M059J (cell line): ENCODE results near the gene PTGER4. TPM values are rescaled to one million over a fixed set of nuclear protein-coding genes. Genes with fewer than 3 reads are reported as not detected.

Experiments
- total RNA-seq: library from RNA; depleted of rRNA; stranded (reverse); fragments of >200 nt; shearing (Covaris generic); gene quantifications from 2 replicates; pipeline ENCODE4 v1.2.3, GENCODE V29; 2014; rRNA removed

The PTGER4 gene
- total RNA-seq, 1 experiment from 2014 or later, result 9.0 TPM

Other genes with a start within 250 kb of the PTGER4 start
- 13.6 and 16.7 TPM in 2 replicates for gene TTC33, start 76.0 kb downstream of the PTGER4 start, total RNA-seq
- 59.4 and 79.2 TPM in 2 replicates for gene PRKAA1, start 118.5 kb downstream of the PTGER4 start, total RNA-seq
- gene RPL37, start 155.3 kb downstream of the PTGER4 start, total RNA-seq, result 116 and 230 TPM in 2 replicates
- 5.7 and 8.0 TPM in 2 replicates for gene CARD6, start 161.5 kb downstream of the PTGER4 start, total RNA-seq
- gene C7, start 229.6 kb downstream of the PTGER4 start, total RNA-seq, result 0.84 and 7.4 TPM in 2 replicates